B cell (primary cell): ENCODE data around the gene TMEM35A.

ENCODE experiments used
- CTCF ChIP-seq: fragments of 200-600 bp; IDR thresholded peaks from one replicate; pipeline ENCODE4 v1.8.0; 2022; ENCODE audit warnings: antibody characterized with exemption, mild to moderate bottlenecking
- EZH2 ChIP-seq: IDR thresholded peaks from 2 replicates; pipeline ENCODE4 v1.6.1; 2012; ENCODE audit warnings: borderline replicate concordance, low read depth, mild to moderate bottlenecking, moderate library complexity, low read length; ENCODE audit not compliant: insufficient read depth, poor library complexity, severe bottlenecking

DNA sequence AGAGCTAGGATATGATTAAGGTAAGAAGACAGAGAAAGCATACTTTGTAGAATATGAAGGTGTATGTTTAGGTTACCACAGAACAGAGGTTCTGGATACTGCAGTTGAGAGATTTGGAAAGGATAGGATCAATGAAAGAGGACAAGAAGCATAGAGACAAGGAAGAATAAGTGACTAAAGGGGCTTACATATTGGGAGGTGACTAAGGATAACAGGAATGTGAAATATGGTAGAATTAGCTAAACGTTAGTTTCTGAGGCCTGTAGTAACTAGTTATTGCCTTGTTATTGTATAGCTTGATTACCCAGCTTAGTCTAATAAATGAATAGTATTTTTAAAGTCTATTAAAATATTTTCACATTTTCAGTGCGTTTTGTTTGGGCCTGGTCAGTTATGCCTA is 57.6 kb downstream of the TMEM35A start:
- TF ChIP-seq CTCF (no peak), EZH2 (no peak)
